Smooth muscle cell (in vitro differentiated cells): ENCODE results near the gene LRRC37A. TPM values are rescaled to one million over a fixed set of nuclear protein-coding genes. Genes with fewer than 3 reads are reported as not detected.
"Not testable (repeated sequence)": the region's sequence is repeated elsewhere in the genome, so short reads cannot be mapped to it uniquely, and the experiment has no call there.

Experiments
- DNase-seq: peaks from one replicate; lab custom pipeline; 2025; ENCODE audit not compliant: unreplicated experiment; lab: John Stamatoyannopoulos, UW
- H2AFZ ChIP-seq: fragments of 200-600 bp; sonication (generic); 2 replicates; pipeline ENCODE4 v1.6.0; 2016; ENCODE audit warnings: antibody characterized with exemption, low read depth, mild to moderate bottlenecking
- H3F3A ChIP-seq: fragments of 200-600 bp; sonication (generic); 2 replicates; pipeline ENCODE4 v1.6.0; 2017; ENCODE audit warnings: antibody characterized with exemption, low read depth
- H3K27ac ChIP-seq: fragments of 200-600 bp; sonication (generic); 2 replicates; pipeline ENCODE4 v1.5.1; 2016; ENCODE audit warnings: low read depth, mild to moderate bottlenecking
- H3K27me3 ChIP-seq: fragments of 200-600 bp; sonication (generic); 2 replicates; pipeline ENCODE4 v1.6.1; 2016; ENCODE audit warnings: low read depth, mild to moderate bottlenecking
- H3K36me3 ChIP-seq: fragments of 200-600 bp; sonication (generic); 2 replicates; pipeline ENCODE4 v1.5.1; 2016; ENCODE audit warnings: low read depth
- H3K4me1 ChIP-seq: fragments of 200-600 bp; sonication (generic); 2 replicates; pipeline ENCODE4 v1.5.1; 2016; ENCODE audit warnings: low read depth
- H3K4me2 ChIP-seq: fragments of 200-600 bp; sonication (generic); 2 replicates; pipeline ENCODE4 v1.6.0; 2016; ENCODE audit warnings: mild to moderate bottlenecking
- H3K4me3 ChIP-seq: fragments of 200-600 bp; sonication (generic); 2 replicates; pipeline ENCODE4 v1.5.1; 2016; ENCODE audit warnings: mild to moderate bottlenecking
- H3K79me2 ChIP-seq: fragments of 200-600 bp; sonication (generic); 2 replicates; pipeline ENCODE4 v1.6.0; 2016; ENCODE audit warnings: low read depth, mild to moderate bottlenecking
- H3K9ac ChIP-seq: fragments of 200-600 bp; sonication (generic); 2 replicates; pipeline ENCODE4 v1.6.0; 2016; ENCODE audit warnings: low read depth
- H3K9me3 ChIP-seq: fragments of 200-600 bp; sonication (generic); replicated peaks from 2 replicates; pipeline ENCODE4 v1.5.1; 2016; ENCODE audit warnings: low read depth
- H4K20me1 ChIP-seq: fragments of 200-600 bp; sonication (generic); 2 replicates; pipeline ENCODE4 v1.6.0; 2016; ENCODE audit warnings: low read depth
- WGBS: methylation state at CpG from one replicate; pipeline ENCODE4 v1.1.7; 2016; ENCODE audit warnings: low lambda C conversion rate; 5-methylcytosine and 5-hydroxymethylcytosine counted together
- polyA plus RNA-seq: library from polyadenylated mRNA; unstranded; fragments of >200 nt; fragmentation: Nextera tagmentation; extraction: Ambion mirVana; gene quantifications from 2 replicates; pipeline ENCODE4 v1.2.1, GENCODE V29; 2016
- total RNA-seq: library from RNA; depleted of rRNA; stranded (reverse); fragments of >200 nt; gene quantifications from 2 replicates; pipeline ENCODE4 v1.2.3, GENCODE V29; 2014
- TF ChIP-seq, protein P1 (sequence below): fragments of 200-600 bp; sonication (generic); IDR thresholded peaks from 2 replicates; pipeline ENCODE4 v1.5.1; 2017; ENCODE audit warnings: borderline replicate concordance, mild to moderate bottlenecking, antibody characterized with exemption; ENCODE audit not compliant: insufficient read depth, poor library complexity, severe bottlenecking

The LRRC37A gene
- total and polyA plus RNA-seq, 2 experiments from 2014 or later = 0.46 to 0.99 TPM

DNA sequence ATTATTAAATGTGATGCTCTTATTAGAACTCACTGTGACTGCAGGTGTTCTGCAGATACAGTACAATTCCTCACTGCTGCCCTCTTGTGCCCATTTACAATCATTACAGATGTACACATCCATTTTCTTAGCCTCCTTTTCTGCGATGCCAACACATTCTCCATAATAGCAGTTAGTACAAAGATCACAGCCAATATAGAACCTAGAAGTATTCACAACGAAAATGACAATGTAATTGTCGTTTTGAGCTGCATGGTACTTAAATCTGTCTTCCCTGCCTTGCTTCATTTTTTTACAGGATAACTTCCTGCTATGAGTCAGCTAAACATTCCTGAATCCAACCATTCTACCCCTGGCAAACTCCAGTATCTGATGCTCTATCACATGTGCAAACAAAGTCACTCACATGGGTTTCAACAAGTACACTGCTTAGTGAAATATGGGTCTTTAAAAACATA, 8.1 kb upstream of the LRRC37A start:
- not testable (repeated sequence) for H3K27ac ChIP-seq, H3K27me3 ChIP-seq, H3K79me2 ChIP-seq, H3K9me3 ChIP-seq, H2AFZ ChIP-seq, H3K4me1 ChIP-seq, H3K4me3 ChIP-seq, H3K36me3 ChIP-seq, DNase-seq, H3K4me2 ChIP-seq, H3K9ac ChIP-seq, H4K20me1 ChIP-seq, H3F3A ChIP-seq
- WGBS = 21% methylated on average over 3 of the region's 3 CpGs
- TF ChIP-seq, protein P1, sequence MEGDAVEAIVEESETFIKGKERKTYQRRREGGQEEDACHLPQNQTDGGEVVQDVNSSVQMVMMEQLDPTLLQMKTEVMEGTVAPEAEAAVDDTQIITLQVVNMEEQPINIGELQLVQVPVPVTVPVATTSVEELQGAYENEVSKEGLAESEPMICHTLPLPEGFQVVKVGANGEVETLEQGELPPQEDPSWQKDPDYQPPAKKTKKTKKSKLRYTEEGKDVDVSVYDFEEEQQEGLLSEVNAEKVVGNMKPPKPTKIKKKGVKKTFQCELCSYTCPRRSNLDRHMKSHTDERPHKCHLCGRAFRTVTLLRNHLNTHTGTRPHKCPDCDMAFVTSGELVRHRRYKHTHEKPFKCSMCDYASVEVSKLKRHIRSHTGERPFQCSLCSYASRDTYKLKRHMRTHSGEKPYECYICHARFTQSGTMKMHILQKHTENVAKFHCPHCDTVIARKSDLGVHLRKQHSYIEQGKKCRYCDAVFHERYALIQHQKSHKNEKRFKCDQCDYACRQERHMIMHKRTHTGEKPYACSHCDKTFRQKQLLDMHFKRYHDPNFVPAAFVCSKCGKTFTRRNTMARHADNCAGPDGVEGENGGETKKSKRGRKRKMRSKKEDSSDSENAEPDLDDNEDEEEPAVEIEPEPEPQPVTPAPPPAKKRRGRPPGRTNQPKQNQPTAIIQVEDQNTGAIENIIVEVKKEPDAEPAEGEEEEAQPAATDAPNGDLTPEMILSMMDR = peak; percentile 91

GRCh38 chr17:46287587-46287986, 7.3 kb upstream of the LRRC37A start:
- not testable (repeated sequence) for H3K79me2 ChIP-seq, H3K27me3 ChIP-seq
- 78% methylated on average over 7 of the region's 7 CpGs for WGBS

DNA sequence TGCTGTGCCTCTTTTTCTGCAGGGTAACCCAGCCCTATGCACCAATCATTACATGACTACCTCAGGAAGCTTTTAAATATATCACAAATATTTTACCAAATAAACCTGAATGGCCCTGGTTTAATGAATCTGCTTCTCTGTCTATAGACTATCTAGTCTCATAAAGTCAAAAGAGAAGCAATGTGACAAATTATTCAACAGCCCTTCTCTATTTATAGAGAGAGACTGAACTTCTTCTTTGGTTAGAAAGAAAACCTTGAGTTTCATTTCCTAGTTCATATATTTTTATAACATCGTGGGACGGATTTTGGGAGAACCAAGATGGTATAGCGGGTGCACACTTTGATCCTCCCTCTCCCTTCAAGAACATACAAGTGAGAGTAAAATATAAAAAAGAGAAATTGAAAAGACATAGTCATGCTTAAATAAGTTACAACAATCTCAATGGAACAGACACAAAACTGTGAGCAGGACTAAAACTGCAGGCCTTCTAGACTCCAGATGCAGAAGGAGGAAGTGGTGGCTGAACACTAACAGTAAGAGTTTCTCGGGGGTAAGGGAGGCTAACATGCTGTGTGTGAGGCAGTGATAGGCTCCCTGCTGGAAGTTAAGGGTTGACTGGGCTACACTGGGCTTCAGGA, 3.9 kb upstream of the LRRC37A start:
- not testable (repeated sequence) for H3K9ac ChIP-seq, H3K79me2 ChIP-seq, H3K4me1 ChIP-seq, DNase-seq, H3K9me3 ChIP-seq, H3K36me3 ChIP-seq, H3K4me2 ChIP-seq, H4K20me1 ChIP-seq, H3K27ac ChIP-seq, H3K4me3 ChIP-seq, H3F3A ChIP-seq, H2AFZ ChIP-seq, H3K27me3 ChIP-seq
- WGBS = 91% methylated on average over 4 of the region's 4 CpGs

More at GRCh38 chr17:46287587-46287986, 7.3 kb upstream of the LRRC37A start:
- not testable (repeated sequence) for DNase-seq, H3K4me3 ChIP-seq, H4K20me1 ChIP-seq, H3F3A ChIP-seq, H3K36me3 ChIP-seq, H3K4me1 ChIP-seq, H2AFZ ChIP-seq, H3K9me3 ChIP-seq, H3K4me2 ChIP-seq, H3K9ac ChIP-seq, H3K27ac ChIP-seq

GRCh38 chr17:46291618-46292017, 3.3 kb upstream of the LRRC37A start:
- not testable (repeated sequence) for H3K36me3 ChIP-seq, H3K4me1 ChIP-seq, H3K4me3 ChIP-seq, DNase-seq, H3F3A ChIP-seq, H3K9me3 ChIP-seq, H3K27me3 ChIP-seq, H2AFZ ChIP-seq, H3K9ac ChIP-seq, H3K79me2 ChIP-seq, H4K20me1 ChIP-seq, H3K4me2 ChIP-seq, H3K27ac ChIP-seq
- 94% methylated on average over 8 of the region's 8 CpGs for WGBS

- no CpG with 5 or more reads among the region's 19 CpGs for WGBS
Observed at GRCh38 chr17:46341220-46341619, 46.3 kb downstream of the LRRC37A start.

DNA sequence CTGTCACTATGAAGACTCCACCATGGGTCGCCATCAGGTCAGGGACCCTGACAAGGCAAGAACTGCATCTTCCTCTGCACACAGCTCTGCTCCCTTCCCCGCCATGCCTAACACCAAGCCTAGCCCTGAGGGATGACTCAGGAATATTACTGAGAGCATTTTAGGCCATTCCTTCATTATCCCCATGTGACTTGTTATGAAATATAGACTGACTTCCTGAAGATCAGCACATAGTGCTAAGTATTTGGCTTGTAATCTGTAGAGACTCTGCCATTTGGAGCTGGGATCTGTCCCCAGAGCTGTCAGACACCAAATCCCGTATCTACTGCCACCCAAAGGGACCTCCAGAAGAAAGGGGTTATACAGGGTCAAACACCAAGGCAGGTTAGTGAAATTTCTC, 47.2 kb downstream of the LRRC37A start:
- H3F3A ChIP-seq, H2AFZ ChIP-seq, H3K36me3 ChIP-seq, H3K4me2 ChIP-seq, H4K20me1 ChIP-seq, H3K27ac ChIP-seq, H3K9ac ChIP-seq, DNase-seq, H3K4me3 ChIP-seq, H3K4me1 ChIP-seq, H3K9me3 ChIP-seq, H3K79me2 ChIP-seq, H3K27me3 ChIP-seq: not testable (repeated sequence)
- WGBS = no CpG with 5 or more reads among the region's 3 CpGs

More at GRCh38 chr17:46341220-46341619, 46.3 kb downstream of the LRRC37A start:
- DNase-seq, H3K27me3 ChIP-seq, H2AFZ ChIP-seq, H3K9me3 ChIP-seq, H4K20me1 ChIP-seq, H3K4me1 ChIP-seq, H3K9ac ChIP-seq, H3K36me3 ChIP-seq, H3F3A ChIP-seq, H3K4me2 ChIP-seq, H3K4me3 ChIP-seq, H3K27ac ChIP-seq, H3K79me2 ChIP-seq: not testable (repeated sequence)

GRCh38 chr17:46348345-46348744, 53.4 kb downstream of the LRRC37A start:
- not testable (repeated sequence) for H3K79me2 ChIP-seq, H4K20me1 ChIP-seq, H3K4me1 ChIP-seq, H3K27ac ChIP-seq, DNase-seq, H3K4me2 ChIP-seq, H3K4me3 ChIP-seq, H3K36me3 ChIP-seq, H3K27me3 ChIP-seq, H3K9me3 ChIP-seq, H3F3A ChIP-seq, H3K9ac ChIP-seq, H2AFZ ChIP-seq
- no CpG with 5 or more reads among the region's 2 CpGs for WGBS

GRCh38 chr17:46349060-46349459, 54.1 kb downstream of the LRRC37A start:
- not testable (repeated sequence) for H3K27ac ChIP-seq, H3K4me1 ChIP-seq, H3K4me2 ChIP-seq, H3K9me3 ChIP-seq, H3K9ac ChIP-seq, H3K27me3 ChIP-seq, DNase-seq, H4K20me1 ChIP-seq, H3K4me3 ChIP-seq, H3K79me2 ChIP-seq, H2AFZ ChIP-seq, H3F3A ChIP-seq, H3K36me3 ChIP-seq
- WGBS = no CpG with 5 or more reads among the region's 1 CpG
